GM06990 (cell line): ENCODE measurements around the gene MYO1D.
"Not testable (repeated sequence)": the region's sequence is repeated elsewhere in the genome, so short reads cannot be mapped to it uniquely, and the experiment has no call there.

Experiments used
- DNase-seq: peaks from one replicate; pipeline ENCODE4 v3.0.0-alpha.2; 2011; ENCODE audit not compliant: insufficient read length; ENCODE audit errors: extremely low read depth
- H3K27me3 ChIP-seq: replicated peaks from 2 replicates; pipeline ENCODE4 v1.6.0; 2011; ENCODE audit warnings: low read length; ENCODE audit not compliant: control insufficient read depth, insufficient read depth
- H3K36me3 ChIP-seq: 2 replicates; pipeline ENCODE4 v1.5.1; 2011; ENCODE audit warnings: low read length; ENCODE audit not compliant: control insufficient read depth, insufficient read depth
- H3K4me3 ChIP-seq: replicated peaks from 2 replicates; pipeline ENCODE4 v1.5.1; 2011; ENCODE audit warnings: low read depth, mild to moderate bottlenecking, control low read depth, low read length
- CTCF ChIP-seq: IDR thresholded peaks from 2 replicates; pipeline ENCODE4 v1.5.1; 2011; ENCODE audit warnings: low read length, control low read depth, mild to moderate bottlenecking, inconsistent platforms; ENCODE audit not compliant: insufficient read depth, poor library complexity, severe bottlenecking

MYO1D gene

GRCh38 chr17:32722733-32723132 lies 154.2 kb downstream of the MYO1D start:
- H3K4me3 ChIP-seq = no peak overlapping the region
- DNase-seq = no peak
- no peaks in the 10 kb centered on the region for H3K27me3 ChIP-seq
- TF ChIP-seq CTCF = no peak
- no peaks in the 10 kb centered on the region; the same call in 1 of the 2 replicates for H3K36me3 ChIP-seq

- Histone ChIP-seq H3K4me3 (no peak overlapping the region), H3K36me3 (no peaks in the 10 kb centered on the region; the same call in 1 of the 2 replicates), H3K27me3 (no peaks in the 10 kb centered on the region)
- DNase-seq = no peak
- no peak for TF ChIP-seq CTCF
These were observed 156.3 kb downstream of the MYO1D start for GRCh38 chr17:32720671-32721070.

- no peaks in the 10 kb centered on the region; the same call in 1 of the 2 replicates for H3K36me3 ChIP-seq
- DNase-seq = no peak
- H3K4me3 ChIP-seq = no peak overlapping the region
- H3K27me3 ChIP-seq = no peaks in the 10 kb centered on the region
- TF ChIP-seq CTCF = no peak
These were observed 157.2 kb downstream of the MYO1D start for GRCh38 chr17:32719689-32720088.

GRCh38 chr17:32714922-32715321 lies 162.0 kb downstream of the MYO1D start:
- not testable (repeated sequence) for H3K4me3 ChIP-seq, H3K27me3 ChIP-seq, H3K36me3 ChIP-seq, DNase-seq

GRCh38 chr17:32714206-32714605 lies 162.7 kb downstream of the MYO1D start:
- not testable (repeated sequence) for H3K4me3 ChIP-seq, DNase-seq, H3K36me3 ChIP-seq, H3K27me3 ChIP-seq

- TF ChIP-seq CTCF = no peak
- Histone ChIP-seq H3K4me3 (no peak overlapping the region), H3K27me3 (no peaks in the 10 kb centered on the region), H3K36me3 (no peaks in the 10 kb centered on the region)
- DNase-seq = no peak
These were observed 163.8 kb downstream of the MYO1D start for GRCh38 chr17:32713081-32713480.

GRCh38 chr17:32709562-32709961 lies 167.4 kb downstream of the MYO1D start:
- Histone ChIP-seq H3K4me3 (no peak overlapping the region), H3K27me3 (no peaks in the 10 kb centered on the region), H3K36me3 (no peaks in the 10 kb centered on the region)
- no peak for DNase-seq
- TF ChIP-seq CTCF = no peak
